ENCODE results near the gene CDK13.
A peak's percentile ranks its signal among the peaks of the same experiment; 100 is the strongest.

CDK13 gene

DNA sequence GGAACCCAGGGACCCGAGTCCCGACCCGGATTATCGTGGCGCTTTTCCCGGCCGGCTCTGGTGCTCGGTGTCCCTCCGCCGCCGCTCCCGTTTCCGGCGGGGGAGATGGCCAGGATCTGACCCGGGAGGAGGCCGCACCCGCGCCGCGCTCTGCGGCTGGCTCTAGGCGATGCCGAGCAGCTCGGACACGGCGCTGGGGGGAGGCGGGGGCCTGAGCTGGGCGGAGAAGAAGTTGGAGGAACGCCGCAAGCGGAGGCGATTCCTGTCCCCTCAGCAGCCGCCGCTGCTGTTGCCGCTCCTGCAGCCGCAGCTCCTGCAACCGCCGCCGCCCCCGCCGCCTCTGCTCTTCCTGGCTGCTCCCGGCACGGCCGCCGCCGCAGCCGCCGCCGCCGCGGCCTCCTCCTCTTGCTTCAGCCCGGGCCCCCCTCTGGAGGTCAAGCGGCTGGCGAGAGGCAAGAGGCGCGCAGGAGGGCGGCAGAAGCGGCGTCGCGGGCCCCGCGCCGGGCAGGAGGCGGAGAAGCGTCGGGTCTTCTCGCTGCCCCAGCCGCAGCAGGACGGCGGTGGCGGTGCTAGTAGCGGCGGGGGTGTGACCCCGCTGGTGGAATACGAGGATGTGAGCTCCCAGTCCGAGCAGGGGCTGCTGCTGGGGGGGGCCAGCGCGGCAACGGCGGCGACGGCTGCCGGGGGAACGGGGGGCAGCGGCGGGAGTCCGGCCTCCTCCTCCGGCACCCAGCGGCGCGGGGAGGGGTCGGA, 593 bp downstream of the CDK13 start:
- DNase-seq: no peak

DNA sequence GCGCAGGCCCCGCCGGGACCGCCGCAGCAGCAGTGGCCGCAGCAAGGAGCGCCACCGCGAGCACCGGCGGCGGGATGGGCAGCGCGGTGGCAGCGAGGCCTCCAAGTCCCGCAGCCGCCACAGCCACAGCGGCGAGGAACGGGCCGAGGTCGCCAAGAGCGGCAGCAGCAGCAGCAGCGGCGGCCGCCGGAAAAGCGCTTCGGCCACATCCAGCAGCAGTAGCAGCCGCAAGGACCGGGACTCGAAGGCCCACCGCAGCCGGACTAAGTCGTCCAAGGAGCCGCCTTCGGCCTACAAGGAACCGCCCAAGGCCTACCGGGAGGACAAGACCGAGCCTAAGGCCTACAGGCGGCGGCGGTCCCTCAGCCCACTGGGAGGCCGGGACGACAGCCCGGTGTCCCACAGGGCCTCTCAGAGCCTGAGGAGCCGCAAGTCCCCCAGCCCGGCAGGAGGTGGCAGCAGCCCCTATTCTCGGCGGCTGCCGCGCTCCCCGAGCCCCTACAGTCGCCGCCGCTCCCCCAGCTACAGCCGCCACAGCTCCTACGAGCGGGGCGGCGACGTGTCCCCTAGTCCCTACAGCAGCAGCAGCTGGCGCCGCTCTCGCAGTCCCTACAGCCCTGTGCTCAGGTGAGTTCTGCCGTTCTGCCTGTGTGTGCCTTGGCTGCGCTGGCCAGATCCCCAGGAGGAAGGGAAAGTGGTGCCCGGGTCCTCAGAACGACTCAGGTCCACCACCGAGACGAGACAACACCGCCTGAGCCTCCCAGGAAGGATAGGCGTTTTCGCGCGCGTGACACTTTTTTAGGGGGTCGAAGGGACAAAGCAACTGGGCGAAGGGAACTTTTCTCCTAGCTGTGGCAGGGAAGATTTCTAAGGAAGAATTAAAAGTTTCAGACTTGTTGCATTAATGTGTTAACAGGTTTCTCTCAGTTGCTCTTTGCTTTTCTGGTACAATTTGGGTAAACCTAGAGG, 1.5 kb downstream of the CDK13 start:
- peak; percentile 13 for DNase-seq

DNA sequence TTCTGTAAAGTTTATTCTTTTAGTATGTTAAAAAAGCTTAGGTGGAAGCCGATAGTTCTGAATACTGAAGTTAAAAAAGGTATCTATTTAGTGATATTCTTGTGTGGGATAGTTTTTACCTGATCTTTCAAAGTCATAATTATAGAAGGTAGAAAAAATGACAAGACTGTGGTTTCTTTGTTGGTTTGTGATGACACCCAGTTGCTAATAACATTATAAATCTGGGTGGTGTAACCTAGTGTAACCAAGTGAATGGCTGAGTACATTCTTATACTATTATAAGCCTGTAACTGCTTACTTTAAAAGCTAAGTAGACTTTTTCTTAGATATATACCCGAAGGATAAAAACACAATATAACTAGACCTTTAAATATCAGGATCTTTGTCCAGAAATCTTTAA, 2.3 kb downstream of the CDK13 start:
- DNase-seq: no peak

DNA sequence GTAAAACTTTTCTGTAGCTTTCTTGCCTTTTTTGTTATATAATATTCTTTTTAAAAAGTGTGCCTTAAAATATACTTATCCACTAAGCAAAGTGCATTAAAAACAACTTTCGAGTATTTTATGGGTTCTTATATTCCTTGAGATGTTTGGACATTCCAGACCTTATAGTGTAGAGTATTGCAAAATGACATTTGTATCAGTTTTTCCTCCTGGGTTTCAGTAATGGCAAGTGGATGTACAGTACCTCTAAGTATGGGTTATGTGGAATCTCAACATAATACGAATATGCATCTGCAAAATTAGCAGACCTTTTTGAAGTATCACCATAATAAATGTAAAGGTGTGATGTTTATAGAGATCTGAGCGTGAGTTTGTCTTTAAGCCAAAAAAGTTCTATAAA, 2.7 kb downstream of the CDK13 start:
- DNase-seq: no peak

DNA sequence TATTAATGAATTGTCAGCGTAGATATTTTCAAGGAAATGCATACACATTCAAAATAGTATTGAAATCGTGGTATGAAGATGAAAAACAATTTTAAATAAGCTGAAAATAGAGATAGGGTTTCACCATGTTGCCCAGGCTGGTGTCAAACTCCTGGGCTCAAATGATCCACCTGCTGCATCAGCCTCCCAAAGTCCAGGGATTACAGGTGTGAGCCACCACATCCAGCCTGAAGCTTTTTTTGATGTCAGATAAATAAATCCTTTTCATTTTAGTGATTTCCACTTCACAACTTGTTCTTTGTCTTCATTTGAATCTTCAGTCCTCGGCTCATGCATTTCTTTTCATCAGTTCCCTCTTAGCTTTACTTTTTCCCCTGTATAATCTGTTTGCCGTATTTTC, 4.6 kb downstream of the CDK13 start:
- no peak for DNase-seq

DNA sequence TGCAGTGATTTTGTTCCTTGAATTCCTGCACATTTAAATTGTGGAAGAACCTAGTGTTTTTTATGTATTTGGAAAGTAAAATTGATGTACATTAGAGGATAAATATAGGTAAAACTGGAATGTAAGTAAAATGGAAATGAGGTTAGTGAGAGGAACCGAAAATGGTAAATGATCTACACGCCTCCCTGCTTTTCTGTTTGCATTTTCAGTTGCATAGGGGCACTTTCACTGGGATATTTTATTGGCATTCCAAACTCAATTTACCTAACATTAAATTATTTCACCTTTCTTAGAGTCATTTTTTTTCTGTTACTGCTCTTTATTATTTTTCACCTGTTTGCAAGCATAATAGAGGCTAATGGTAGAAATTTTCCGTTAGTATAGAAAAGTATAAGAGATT, 8.0 kb downstream of the CDK13 start:
- no peak for DNase-seq

DNA sequence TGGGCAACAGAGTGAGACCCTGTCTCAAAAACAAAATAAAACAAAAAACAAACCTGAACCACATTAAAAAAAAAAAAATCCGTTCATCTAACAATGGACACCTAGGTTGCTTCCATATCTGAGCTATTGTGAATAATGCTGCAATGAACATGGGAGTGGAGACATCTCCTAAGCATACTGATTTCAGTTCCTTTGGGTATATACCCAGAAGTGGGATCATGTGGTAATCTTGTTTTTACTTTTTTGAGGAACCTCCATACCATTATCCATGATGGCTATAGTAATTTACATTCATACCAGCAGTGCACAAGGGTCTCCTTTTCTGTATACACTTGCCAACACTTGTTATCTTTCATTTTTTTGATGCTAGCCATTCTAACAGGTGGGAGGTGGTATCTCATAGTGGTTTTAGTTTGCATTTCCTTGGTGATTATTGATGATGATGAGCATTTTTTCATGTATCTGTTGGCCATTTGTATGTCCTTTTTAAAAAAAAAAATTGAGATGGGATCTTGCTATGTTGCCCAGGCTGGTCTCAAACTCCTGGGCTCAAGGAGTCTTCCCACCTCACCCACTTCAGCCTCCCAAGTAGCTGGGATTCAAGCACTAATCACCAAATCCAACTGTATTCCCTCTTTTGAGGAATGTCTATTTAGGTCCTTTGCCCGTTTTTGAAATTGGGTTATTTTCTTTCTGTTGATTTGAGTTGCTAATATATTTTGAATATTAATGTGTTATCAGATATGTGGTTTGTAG, 17.5 kb downstream of the CDK13 start:
- DNase-seq: no peak

DNA sequence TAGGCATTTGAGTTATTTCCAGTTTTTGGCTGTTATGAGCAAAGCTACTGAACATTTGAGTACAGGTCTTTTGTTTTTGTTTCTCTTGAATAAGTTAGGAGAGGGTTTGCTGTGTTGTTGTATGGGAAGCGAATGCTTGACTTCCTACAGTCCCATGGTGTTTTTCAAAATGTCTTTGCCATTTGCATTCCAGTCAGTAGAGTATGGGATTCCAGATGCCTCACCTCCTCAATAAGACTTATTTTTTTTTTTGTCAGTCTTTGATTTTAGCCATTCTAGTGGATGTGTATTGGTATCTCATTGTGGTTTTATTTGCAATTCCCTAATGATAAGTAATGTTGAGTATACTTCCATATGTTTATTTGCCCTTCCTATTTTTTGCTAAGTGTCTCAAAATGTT, 19.4 kb downstream of the CDK13 start:
- no peak for DNase-seq

DNA sequence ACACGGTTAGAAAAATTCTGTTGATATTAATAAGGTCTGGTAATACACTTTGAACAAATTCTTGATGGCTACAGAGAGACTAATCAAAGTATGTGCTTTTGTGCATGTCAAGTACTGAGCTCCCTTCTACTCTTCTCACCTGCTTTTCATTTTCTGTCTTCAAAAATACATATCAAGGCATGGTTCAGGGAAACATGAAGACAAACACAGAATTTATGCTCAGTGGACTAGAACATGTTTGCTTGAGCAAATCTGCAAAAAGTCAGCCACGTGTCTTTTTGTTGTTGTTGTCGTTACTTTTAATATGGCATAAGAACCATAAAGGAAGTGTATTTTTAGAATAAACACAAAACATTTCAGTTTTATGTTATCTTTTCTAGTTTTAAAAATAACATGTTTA, 21.9 kb downstream of the CDK13 start:
- DNase-seq: no peak

DNA sequence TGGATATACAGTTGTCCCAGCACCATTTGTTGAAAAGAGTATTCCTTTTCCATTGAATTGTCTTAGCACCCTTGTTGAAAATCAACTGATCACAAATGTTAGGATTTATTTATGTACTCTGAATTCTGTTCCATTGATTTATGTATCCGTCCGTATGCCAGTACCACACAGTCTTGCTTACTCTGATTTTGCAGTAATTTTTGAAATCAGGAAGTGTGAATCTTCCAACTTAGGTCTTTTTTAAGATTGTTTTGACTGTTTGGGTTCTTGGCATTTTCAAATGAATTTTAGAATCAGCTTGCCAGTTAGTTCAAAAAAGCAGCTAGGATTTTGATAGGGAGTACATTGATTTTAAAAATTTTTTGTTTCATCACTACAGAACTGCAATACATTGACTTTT, 23.7 kb downstream of the CDK13 start:
- DNase-seq: no peak

DNA sequence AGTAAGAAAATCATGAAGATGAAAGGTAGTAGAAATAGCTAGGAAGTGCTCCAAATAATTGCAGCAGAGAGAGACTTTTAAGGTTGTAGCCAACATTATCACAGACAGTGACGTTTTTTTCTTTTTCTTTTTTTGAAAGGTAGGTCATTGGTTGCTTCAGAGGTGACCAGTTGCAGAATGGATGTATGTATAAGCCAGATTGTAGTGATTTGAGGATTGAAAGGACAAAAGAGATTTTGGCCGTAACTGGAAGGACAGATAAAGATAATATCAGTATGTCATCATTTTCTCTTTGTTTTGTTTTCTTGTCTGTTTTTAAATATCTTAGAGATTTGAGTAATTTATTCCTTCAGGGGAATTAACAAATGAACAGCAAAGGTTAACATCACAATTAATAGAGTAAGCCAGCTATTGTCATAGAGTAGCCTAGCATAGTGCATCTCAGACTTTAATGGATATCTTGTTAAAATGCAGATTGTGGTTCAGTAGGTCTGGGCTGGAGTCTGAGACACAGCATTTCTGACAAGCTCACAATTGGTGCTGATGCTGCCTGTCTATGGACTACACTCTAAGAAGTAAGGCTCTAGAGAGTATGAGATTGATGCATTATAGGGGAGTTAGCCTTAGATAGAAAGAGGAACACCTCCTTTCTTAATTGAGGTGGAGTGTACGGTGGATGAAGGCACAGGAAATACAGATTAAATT, 28.3 kb downstream of the CDK13 start:
- DNase-seq: no peak

DNA sequence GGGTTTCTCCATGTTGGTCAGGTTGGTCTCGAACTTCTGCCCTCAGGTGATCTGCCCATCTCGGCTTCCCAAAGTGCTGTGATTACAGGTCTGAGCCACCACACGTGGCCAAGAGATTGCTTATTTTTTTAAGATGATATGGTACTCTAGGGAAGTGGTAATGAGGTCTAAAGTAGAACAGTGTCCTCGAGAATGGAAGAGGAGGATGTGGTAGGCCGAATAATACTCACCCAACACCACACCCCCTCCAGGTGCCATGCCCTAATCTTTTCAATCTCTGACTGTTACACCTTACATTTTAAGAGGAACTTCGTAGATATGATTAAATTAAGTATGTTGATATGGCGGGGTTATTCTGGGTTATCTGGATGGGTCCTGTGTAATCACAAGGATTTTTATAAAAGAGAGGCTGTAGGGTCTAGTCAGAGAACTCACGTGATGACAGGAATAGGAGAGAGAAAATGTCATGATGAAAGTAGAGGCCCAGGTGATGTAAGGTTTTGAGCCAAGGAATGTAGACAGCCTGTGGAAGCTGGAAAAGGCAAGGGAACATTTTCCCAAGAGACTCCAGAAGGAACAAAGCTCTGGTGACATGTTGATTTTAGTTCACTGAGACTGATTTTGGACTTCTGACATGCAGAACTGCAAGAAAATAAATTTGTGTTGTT, 29.5 kb downstream of the CDK13 start:
- DNase-seq: no peak

DNA sequence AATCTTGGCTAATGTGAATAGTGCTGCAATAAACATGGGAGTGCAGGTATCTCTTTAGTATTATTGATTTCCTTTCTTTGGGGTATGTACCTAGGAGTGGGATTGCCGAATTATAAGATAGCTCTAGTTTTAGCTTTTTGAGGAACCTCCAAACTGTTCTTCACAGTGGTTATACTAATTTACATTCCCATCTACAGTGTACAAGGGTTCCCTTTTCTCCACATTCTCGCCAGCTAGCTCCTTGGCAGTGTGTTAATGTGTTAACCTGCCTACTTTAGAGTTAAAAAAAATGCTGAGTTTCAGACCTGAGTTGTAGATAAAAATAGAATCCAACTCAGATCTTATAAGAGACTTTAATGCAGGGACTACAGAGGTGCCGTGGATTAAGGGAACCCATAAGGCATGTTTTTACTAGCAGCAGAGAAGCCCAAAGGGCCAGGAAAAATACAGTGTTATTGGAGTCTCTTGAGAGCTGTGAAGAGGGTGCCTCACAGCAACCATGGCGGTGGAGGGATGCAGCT, 35.4 kb downstream of the CDK13 start:
- no peak for DNase-seq

DNA sequence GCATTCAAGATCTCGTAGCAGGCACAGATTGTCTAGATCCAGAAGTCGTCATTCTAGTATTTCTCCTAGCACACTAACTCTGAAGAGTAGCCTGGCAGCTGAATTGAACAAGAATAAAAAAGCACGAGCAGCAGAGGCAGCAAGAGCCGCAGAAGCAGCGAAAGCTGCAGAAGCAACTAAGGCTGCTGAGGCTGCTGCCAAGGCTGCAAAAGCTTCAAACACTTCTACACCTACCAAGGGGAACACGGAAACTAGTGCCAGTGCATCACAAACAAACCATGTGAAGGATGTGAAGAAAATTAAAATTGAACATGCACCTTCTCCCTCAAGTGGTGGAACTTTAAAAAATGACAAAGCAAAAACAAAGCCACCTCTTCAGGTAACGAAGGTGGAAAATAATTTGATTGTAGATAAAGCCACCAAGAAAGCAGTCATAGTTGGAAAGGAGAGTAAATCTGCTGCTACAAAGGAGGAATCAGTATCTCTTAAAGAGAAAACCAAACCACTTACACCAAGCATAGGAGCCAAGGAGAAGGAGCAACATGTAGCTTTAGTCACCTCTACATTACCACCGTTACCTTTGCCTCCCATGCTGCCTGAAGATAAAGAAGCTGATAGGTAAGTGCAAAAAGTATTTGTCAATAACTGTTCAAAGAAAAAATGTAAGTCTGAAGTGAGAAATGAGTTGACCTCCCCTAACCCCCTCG, 37.7 kb downstream of the CDK13 start:
- DNase-seq: no peak

DNA sequence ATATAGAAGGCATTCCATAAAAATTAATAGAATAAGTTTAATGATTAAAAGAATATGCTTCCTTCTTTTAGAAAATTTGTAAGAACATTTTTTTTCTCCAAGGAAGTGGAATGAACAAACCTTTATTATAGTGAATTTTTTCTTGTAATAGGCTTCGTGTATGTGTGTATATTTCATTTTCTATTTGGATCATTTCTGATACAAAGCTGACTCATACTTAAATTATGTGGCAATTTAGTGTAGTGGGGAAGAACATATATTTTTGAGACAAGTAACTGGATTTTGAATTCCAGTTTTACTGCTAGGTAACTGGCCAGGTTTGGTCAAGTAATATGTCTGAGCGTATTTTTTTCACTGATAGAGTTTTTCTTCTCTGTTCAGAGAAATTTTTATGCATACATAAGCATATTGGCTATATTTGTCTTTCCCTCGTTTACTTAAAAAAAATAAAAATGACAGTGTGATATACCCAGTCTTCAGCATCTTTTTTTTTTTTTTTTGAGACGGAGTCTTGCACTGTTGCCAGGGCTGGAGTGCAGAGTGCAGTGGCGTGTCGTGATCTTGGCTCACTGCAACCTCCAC, 50.8 kb downstream of the CDK13 start:
- DNase-seq: no peak

DNA sequence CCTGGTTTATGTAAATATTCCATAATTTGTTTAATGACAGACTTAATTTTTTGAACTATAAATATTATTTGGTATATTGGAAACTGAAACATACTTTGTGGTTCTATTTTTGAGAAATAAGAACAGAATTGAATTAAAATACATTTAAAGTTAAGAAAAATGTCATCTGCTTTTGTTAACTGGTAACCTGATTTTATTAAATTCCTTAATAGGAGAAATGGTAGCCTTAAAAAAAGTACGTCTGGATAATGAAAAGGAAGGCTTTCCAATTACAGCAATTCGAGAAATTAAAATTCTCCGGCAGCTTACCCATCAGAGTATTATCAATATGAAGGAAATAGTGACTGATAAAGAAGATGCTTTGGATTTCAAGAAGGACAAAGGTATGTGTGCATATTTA, 51.6 kb downstream of the CDK13 start:
- no peak for DNase-seq

DNA sequence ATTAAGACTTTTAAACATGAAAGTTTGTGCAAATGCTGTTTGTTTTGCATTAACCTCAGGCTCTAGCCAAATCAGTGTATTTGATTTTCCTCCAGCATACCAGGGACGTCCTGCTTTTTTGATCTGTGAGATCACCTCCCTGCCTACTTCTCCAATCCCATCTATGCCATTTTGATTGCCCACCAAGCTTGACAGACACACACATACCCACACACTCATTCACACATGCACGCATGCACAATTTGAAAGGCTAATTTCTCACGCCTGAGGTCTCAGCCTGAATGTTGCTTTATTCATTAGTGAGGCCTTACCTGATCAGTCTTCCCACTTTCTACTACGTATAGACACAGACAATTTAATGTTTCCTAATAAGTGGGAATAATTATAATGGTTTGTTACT, 53.5 kb downstream of the CDK13 start:
- no peak for DNase-seq

DNA sequence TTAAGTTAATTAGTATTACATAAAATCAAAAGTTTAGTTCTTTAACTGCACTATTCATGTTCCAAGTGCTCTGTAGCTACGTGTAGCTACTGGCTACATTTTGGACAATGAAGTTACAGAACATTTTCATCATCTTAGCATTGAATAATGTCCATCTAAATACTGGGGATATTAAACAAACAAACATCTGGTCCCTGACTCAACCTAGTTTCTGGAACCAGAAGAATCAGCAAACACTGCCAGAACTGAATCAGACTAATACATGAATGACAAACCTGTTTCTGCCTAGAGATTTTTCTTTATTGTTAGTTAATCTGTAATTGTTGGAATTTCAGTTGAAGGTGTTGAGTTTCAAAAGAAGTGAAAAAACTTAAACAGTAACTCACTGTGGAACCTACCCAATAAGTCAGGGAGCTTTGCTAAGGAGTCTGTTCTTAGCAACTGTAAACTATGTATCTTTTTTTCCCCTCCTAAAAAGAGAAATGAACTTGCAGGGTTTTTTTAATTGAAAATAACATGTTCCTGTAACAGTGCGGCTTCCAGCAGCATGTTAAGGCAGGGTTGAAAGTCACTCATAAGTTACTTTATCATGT, 58.3 kb downstream of the CDK13 start:
- DNase-seq: no peak

DNA sequence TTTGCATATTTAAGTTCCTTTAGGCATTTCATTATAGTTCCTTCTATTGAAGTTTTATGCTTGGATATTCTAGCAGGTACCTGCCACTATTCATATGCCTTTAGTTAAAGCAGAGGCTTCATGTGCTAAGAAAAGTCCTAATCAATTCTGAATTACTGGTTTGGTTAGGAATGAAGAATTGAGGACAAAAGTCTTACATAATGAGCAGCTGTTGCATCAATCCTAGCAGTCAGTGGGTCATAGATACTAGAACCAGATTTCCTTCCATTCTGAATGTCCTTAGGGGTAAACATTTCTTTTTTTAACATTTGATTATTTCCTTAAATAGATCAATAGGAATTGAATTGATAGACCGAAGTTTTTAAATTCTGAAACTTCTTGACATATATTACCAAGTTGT, 59.2 kb downstream of the CDK13 start:
- no peak for DNase-seq

DNA sequence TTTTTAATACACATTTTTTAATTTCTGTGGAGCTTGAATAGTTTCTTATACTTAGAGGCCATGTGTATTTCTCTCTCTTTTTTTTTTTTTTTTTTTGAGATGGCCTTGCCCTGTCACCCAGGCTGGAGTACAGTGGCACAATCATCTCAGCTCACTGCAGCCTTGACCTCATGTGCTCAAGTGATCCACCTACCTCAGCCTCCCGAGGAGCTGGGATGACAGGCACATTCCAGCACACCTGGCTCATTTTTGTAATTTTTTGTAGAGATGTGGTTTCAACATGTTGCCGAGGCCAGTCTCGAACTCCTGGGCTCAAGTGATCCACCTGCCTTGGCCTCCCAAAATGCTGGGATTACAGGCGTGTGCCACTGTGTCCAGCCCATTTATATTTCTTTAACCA, 64.3 kb downstream of the CDK13 start:
- no peak for DNase-seq

Data from NCI-H446 treated with DMSO at 0.1 percent for 48 hours (cell line).